NCI-H1092 (cell line): ENCODE data around the gene ADGRE3.
A peak's percentile ranks its signal among the peaks of the same experiment; 100 is the strongest.
"Not testable (repeated sequence)": the region's sequence is repeated elsewhere in the genome, so short reads cannot be mapped to it uniquely, and the experiment has no call there.

ENCODE experiments used
- DNase-seq: peaks from one replicate; lab custom pipeline; 2025; lab: John Stamatoyannopoulos, UW

The ADGRE3 gene

GRCh38 chr19:14599548-14600147, 75.0 kb downstream of the ADGRE3 start:
- DNase-seq, result no peak

GRCh38 chr19:14595558-14595957, 79.1 kb downstream of the ADGRE3 start:
- DNase-seq, result no peak

- not testable (repeated sequence) for DNase-seq
Observed at GRCh38 chr19:14589433-14589832, 85.2 kb downstream of the ADGRE3 start.

GRCh38 chr19:14585187-14585586, 89.5 kb downstream of the ADGRE3 start:
- DNase-seq, result not testable (repeated sequence)

GRCh38 chr19:14584372-14584771, 90.3 kb downstream of the ADGRE3 start:
- DNase-seq, result not testable (repeated sequence)

- DNase-seq, result no peak
Observed at GRCh38 chr19:14582894-14583340, 91.7 kb downstream of the ADGRE3 start, which contains the start of gene CLEC17A. CLEC17A (plus strand) TSS chr19:14583084; CDS start chr19:14583161, 77 bp downstream.

- DNase-seq, result no peak
Observed at GRCh38 chr19:14580623-14581237, 93.9 kb downstream of the ADGRE3 start.

GRCh38 chr19:14577885-14578427, 96.7 kb downstream of the ADGRE3 start:
- DNase-seq, result no peak

GRCh38 chr19:14577264-14577663, 97.4 kb downstream of the ADGRE3 start:
- DNase-seq, result no peak

- DNase-seq, result no peak
Observed at GRCh38 chr19:14576363-14576762, 98.3 kb downstream of the ADGRE3 start.

- no peak for DNase-seq
Observed at GRCh38 chr19:14575428-14575980, 99.1 kb downstream of the ADGRE3 start.

GRCh38 chr19:14571695-14572490, 102.8 kb downstream of the ADGRE3 start, which contains the start of gene NDUFB7:
NDUFB7 (minus strand) TSS chr19:14572066; CDS start chr19:14572000, 66 bp downstream.
- peak; percentile 90 for DNase-seq

GRCh38 chr19:14570864-14571527, 103.6 kb downstream of the ADGRE3 start:
- DNase-seq, result no peak
